Neutrophil (primary cell): ENCODE data around the gene LAMC3.

Experiments used
- H3K27ac ChIP-seq: fragments of 200-600 bp; sonication (generic); 2 replicates; pipeline ENCODE4 v1.5.1; 2016; ENCODE audit warnings: mild to moderate bottlenecking, moderate library complexity
- H3K27me3 ChIP-seq: fragments of 200-600 bp; sonication (generic); 2 replicates; pipeline ENCODE4 v1.6.0; 2016; ENCODE audit warnings: mild to moderate bottlenecking
- H3K36me3 ChIP-seq: fragments of 200-600 bp; sonication (generic); 2 replicates; pipeline ENCODE4 v1.5.1; 2017
- H3K4me1 ChIP-seq, 2 experiments: fragments of 200-600 bp in 1 of 2; sonication (generic) in 1 of 2; 1 replicate in 1 of 2; 2 replicates in 1 of 2; pipeline versions ENCODE4 v1.5.1 to v1.6.1; 2013 to 2016; ENCODE audit warnings: low read depth in 1 of 2, low read length in 1 of 2, mild to moderate bottlenecking in 1 of 2, moderate library complexity in 1 of 2; ENCODE audit not compliant: control insufficient read depth in 1 of 2, insufficient read depth in 1 of 2
- H3K4me3 ChIP-seq, 2 experiments: fragments of 200-600 bp in 1 of 2; sonication (generic) in 1 of 2; 1 replicate in 1 of 2; 2 replicates in 1 of 2; pipeline ENCODE4 v1.5.1; 2013 to 2016; ENCODE audit warnings: low read depth in 1 of 2, low read length in 1 of 2, mild to moderate bottlenecking in 1 of 2, moderate library complexity in 1 of 2
- H3K9me3 ChIP-seq: fragments of 200-600 bp; sonication (generic); 2 replicates; pipeline ENCODE4 v1.5.1; 2016
- CTCF ChIP-seq: fragments of 200-600 bp; sonication (generic); IDR thresholded peaks from 2 replicates; pipeline ENCODE4 v1.5.1; 2016; ENCODE audit warnings: antibody characterized with exemption

Gene LAMC3

GRCh38 chr9:131062969-131063368, 54.0 kb downstream of the LAMC3 start:
- Histone ChIP-seq H3K4me1 (peaks cover 6% of the 10 kb centered on the region in 2 experiments), H3K27ac (no peak overlapping the region), H3K36me3 (no peaks in the 10 kb centered on the region), H3K9me3 (no peaks in the 10 kb centered on the region), H3K4me3 (no peak overlapping the region), H3K27me3 (no peaks in the 10 kb centered on the region)
- TF ChIP-seq CTCF = no peak

GRCh38 chr9:131065599-131065998, 56.6 kb downstream of the LAMC3 start:
- no peak overlapping the region for H3K27ac ChIP-seq
- no peaks in the 10 kb centered on the region for H3K27me3 ChIP-seq
- no peaks in the 10 kb centered on the region for H3K9me3 ChIP-seq
- no peaks in the 10 kb centered on the region for H3K36me3 ChIP-seq
- H3K4me3 ChIP-seq = no peak overlapping the region
- no peaks in the 10 kb centered on the region for H3K4me1 ChIP-seq
- no peak for TF ChIP-seq CTCF

- H3K4me3 ChIP-seq = no peak overlapping the region
- no peaks in the 10 kb centered on the region for H3K36me3 ChIP-seq
- H3K9me3 ChIP-seq = no peaks in the 10 kb centered on the region
- H3K4me1 ChIP-seq = no peaks in the 10 kb centered on the region
- H3K27ac ChIP-seq = no peak overlapping the region
- no peak for TF ChIP-seq CTCF
- H3K27me3 ChIP-seq = no peaks in the 10 kb centered on the region
Measured at GRCh38 chr9:131067625-131068024, 58.7 kb downstream of the LAMC3 start.

- no peak overlapping the region for H3K27ac ChIP-seq
- H3K4me1 ChIP-seq = no peaks in the 10 kb centered on the region
- TF ChIP-seq CTCF = no peak
- H3K4me3 ChIP-seq = no peak overlapping the region
- H3K36me3 ChIP-seq = no peaks in the 10 kb centered on the region
- H3K27me3 ChIP-seq = no peaks in the 10 kb centered on the region
- no peaks in the 10 kb centered on the region for H3K9me3 ChIP-seq
Measured at GRCh38 chr9:131068076-131068816, 59.3 kb downstream of the LAMC3 start.

GRCh38 chr9:131069699-131070098, 60.7 kb downstream of the LAMC3 start:
- H3K9me3 ChIP-seq = no peaks in the 10 kb centered on the region
- H3K27ac ChIP-seq = no peak overlapping the region
- H3K36me3 ChIP-seq = no peaks in the 10 kb centered on the region
- no peak for TF ChIP-seq CTCF
- no peaks in the 10 kb centered on the region for H3K4me1 ChIP-seq
- no peaks in the 10 kb centered on the region for H3K27me3 ChIP-seq
- no peak overlapping the region for H3K4me3 ChIP-seq
